ENCODE data around the gene TSPAN4. TPM values are rescaled to one million over a fixed set of nuclear protein-coding genes. Genes with fewer than 3 reads are reported as not detected.
A peak's percentile ranks its signal among the peaks of the same experiment; 100 is the strongest.

Gene TSPAN4
- total and polyA plus RNA-seq, 9 of the 15 experiments (the other 6 are each of a cell fraction or from before 2014, with no cell fraction given) = 0.07 to 31.0 (median 15.7) TPM

- 0 out of 2 replicates have a peak, but pooled peaks have one; percentile 23 for TF ChIP-seq ZNF395 (CRISPR knock-in tag; IDR thresholded peaks at IDR 0.05)
- TF ChIP-seq ZNF76 (CRISPR knock-in tag; IDR thresholded peaks at IDR 0.05; ENCODE audit: borderline replicate concordance) = no peak
- TF ChIP-seq ZNF740 (CRISPR knock-in tag; IDR thresholded peaks at IDR 0.05) = no peak
- no peak for TF ChIP-seq ZNF740 (tag; IDR thresholded peaks at IDR 0.05)
- peak; percentile 90 for TF ChIP-seq GTF2A2 (tag; IDR thresholded peaks at IDR 0.05)
- peak; percentile 56; the same call in 1 of the 2 replicates for TF ChIP-seq TCF7 (IDR thresholded peaks at IDR 0.05; ENCODE audit: borderline replicate concordance)
- peak in 1 of 3 experiments; percentile 77; a peak in 1 of 6 replicates for TF ChIP-seq ZBTB11 (CRISPR knock-in tag; IDR thresholded peaks at IDR 0.05)
- TF ChIP-seq ZNF584 (CRISPR knock-in tag; IDR thresholded peaks at IDR 0.05; ENCODE audit: low read depth) = no peak
- TF ChIP-seq ZNF449 (CRISPR knock-in tag; IDR thresholded peaks at IDR 0.05) = no peak
- TF ChIP-seq POLR2AphosphoS2 (IDR thresholded peaks at IDR 0.05; ENCODE audit: low read length) = no peak
- no peak for TF ChIP-seq RBM15 (IDR thresholded peaks at IDR 0.05; ENCODE audit: insufficient read depth, low read length)
- TF ChIP-seq HNRNPLL (IDR thresholded peaks at IDR 0.05; ENCODE audit: low read depth, low read length, poor library complexity, severe bottlenecking) = peak; percentile 77
- TF ChIP-seq SNIP1 (IDR thresholded peaks at IDR 0.05; ENCODE audit: low read depth) = no peak
- TF ChIP-seq ZNF561 (CRISPR knock-in tag; conservative IDR thresholded peaks at IDR 0.05) = no peak
- TF ChIP-seq CREB5 (CRISPR knock-in tag; IDR thresholded peaks at IDR 0.05) = no peak
Measured at GRCh38 chr11:819129-819931, 23.3 kb upstream of the TSPAN4 start (continued).

Data from K562 (cell line).